GM19463 (cell line): ENCODE measurements around the gene LRRC1.
"Not testable (repeated sequence)": the region's sequence is repeated elsewhere in the genome, so short reads cannot be mapped to it uniquely, and the experiment has no call there.

Experiments used
- ATAC-seq: cut with Tn5 transposase; IDR thresholded peaks from one replicate; pipeline ENCODE4 v1.9.1; 2021; ENCODE audit warnings: mild to moderate bottlenecking, moderate library complexity; ENCODE audit not compliant: unreplicated experiment

The LRRC1 gene

DNA sequence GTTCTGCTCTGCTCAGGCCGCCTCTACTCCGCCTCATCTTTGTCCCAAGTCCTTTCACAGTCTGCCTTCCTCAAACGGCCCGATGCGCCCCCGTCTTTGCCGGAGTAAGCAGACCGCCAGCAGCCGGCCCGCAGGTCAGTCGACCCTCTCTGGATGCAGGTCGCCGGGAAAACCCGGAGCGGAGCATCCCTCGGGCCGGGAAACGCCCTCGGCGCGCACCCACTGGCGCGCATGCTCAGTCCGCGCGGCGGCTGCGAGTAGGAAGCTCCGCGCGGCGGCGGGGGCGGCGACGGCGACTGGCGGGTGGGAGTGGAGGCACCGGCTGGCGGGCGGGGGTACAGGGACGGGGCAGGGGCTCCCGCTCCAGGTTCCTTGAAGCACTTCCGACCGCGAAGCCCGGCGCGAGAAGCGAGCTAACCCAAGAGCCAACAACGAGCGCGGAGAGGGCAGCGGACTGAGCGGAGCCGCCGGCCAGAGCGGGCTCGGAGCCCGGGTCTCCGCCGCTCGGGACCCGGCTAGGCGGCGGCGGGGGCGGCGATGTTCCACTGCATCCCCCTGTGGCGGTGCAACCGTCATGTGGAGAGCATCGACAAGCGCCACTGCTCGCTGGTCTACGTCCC is at the start of gene LRRC1:
Gene LRRC1, plus strand, starts transcription at position 286 of the 620 bp plus-strand sequence. Its CDS starts 252 bp downstream, at position 538.
- peak; percentile 63 for ATAC-seq

DNA sequence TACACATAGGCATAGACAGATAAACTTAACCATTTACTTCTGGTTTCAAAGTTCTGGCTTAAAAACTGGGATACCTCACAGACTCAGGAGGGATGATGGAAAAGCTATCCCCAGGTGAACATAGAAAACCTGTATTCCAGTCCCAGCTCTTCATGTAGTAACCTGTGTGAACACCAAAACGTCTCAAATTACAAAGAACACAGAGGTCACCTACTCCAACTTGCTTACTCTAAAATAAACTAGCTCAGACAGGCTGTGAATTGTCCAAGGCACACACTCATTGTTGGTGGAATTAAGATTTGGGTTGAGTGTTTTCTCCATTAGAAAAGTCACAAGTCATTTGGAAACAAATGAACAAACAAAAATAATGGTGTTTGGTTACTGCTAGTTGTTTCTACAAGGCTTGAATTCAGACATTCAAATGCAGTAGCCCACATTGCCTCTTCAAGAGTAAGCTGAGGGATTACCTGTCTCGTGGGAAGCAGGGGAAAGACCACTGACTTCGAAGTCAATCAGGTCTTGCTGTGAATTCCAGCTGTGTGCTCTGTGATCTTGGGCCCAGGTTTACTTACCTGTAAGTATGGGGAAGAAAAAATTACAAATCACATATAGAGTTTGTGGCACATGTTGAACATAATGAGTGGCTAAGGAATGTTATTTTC is 48.2 kb upstream of the LRRC1 start:
- ATAC-seq, result no peak

DNA sequence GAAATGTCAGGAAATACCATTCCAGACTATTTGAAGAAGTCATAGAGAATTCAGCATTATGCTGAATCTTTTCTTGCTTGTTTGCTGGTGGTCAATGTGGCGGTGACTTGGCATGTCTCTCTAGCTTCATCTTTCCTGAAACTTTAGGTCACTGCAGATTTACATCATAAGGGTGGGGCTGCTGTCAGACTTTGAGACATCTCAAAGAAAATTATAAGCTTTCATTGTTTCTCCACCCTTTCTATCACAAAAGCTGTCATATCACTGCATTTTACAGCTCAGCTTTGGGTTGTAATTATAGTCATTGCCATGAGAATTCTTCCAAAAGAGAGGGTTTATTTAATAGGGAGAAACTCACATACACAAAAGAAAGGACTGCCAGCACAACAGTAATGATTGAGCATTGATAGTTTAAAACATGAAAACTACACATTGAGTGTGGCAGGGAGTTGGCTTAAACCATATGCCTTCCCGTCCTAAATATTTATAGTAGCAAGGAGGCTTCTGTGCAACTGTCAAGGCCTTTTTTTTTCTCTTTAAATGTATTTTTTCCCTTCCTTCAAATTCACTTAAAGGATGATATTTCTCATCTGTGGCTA is 44.7 kb upstream of the LRRC1 start:
- ATAC-seq, result no peak

DNA sequence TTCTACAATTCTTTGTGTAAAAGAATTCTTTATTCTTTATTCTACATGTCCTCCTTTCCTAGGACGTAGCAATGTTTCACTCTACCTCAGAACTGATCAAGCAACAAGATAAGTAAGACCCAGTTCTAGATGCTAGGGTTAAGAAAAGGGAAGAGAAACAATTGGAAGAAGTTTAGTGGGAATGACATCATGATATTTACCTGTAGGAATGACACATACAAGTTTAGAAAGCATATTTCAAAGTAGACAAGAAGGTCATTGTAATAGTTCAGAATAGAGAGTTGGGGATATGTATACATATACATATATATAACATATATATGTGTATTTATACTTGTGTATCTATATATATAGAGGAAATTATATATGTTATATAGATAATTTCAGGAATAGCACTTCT is 43.4 kb upstream of the LRRC1 start:
- ATAC-seq, result no peak

DNA sequence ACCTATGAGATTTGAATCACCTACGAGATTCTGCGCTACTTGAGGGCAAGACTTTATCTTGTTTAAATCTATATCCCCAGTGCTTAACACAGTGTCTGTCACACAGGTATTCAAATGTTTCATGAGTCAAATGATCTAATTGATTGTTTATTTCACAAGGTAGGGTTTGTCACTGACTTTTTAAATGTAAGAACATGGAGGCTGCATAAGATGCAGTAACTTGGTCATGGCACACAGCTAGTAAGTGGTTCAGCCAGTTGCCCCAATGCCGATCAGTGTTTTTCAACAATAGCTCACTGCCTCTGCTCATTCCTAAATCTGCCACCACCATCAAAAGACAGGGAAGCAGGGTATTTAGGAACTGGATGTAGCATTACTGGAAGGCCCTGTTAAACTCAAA is 42.4 kb upstream of the LRRC1 start:
- ATAC-seq, result no peak

DNA sequence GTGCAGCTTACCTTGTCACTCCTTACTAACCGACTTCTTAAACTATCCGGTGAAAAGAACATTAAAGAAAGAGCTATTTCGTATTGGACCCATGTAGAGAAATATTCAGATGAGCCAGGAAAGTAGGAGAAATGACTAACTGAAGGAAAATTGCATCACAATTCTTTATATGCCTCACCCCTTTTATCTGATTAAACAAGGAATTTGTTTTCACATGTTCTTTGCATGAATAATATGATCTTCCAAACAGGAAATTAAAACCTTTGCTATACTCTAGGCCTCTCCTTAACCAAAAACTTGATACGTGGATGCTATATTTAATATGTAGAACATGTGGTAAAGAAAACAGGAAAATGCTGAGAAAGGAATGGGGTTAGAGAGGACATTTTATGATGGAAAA is 41.9 kb upstream of the LRRC1 start:
- ATAC-seq, result no peak

DNA sequence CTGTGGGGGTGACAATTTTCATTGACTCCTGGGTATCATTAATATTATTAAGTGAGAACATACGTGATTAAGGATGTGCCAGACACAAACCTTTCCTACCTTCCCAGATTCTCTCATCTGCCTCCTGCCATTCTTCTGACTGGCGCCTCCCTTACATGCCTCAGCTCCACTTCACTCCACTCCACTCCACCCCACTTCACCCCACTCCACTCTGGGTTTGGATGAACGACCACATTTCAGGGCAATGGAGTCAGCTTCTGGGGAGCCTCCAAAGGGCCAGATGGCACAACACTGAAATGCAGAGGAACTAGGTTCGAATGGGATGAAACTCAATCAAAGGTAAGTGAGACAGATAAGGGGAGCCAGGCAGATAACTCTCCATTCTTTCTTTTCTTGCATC is 40.5 kb upstream of the LRRC1 start:
- ATAC-seq, result no peak

DNA sequence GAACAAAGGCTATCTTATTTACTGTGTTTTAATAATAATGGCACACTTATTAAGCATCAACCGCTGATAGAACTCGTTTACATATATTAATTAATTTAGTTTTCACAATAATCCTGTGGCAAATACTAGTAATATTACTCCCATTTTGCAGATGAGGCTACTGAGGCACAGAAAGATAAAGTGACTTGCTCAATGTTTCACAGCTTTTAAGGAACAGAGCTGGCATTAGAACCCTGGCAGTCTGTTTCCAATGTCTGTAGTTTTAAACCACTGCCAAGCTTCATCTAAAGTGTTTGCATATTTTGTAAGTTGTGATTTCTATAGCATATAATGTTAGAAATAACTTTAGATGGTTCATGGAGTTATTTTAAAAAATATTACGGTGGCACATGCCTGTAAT is 38.4 kb upstream of the LRRC1 start:
- ATAC-seq, result no peak

DNA sequence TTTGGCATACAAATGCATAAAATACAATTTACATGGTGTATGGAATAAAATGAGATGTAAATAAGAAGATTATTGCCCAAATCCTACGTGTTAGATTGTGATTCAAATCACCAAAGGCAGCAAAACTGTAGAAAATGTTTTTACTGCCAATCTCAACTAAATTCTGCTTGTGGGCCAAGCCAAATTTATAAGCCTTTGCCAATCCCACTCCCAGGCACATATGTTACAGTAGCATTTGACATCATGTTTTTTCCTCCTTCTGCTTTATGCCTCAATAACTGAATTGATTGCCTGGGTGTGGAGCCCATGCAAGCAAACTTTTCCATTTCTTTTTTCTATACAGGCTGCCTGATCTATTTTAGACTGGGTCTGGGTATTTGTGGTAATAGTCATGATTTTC is 36.3 kb upstream of the LRRC1 start:
- ATAC-seq, result no peak

DNA sequence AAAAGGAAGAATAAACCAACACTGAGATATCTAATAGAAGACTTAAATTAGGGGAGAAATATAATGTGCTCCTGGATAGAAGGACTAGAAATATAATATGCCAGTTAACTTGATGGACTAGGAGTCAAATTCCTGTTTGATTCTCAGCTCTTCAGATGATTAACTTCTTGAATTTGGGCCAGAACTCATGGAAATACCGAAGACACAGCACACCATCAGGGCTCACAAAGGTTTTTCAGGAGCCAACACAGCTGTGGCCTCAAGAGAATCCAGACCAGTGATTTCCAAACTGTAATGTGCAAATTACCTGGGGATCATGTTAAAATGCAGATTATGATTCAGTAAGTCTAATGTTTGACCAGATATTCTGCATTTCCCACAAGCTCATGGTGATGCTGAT is 33.8 kb upstream of the LRRC1 start:
- no peak for ATAC-seq

DNA sequence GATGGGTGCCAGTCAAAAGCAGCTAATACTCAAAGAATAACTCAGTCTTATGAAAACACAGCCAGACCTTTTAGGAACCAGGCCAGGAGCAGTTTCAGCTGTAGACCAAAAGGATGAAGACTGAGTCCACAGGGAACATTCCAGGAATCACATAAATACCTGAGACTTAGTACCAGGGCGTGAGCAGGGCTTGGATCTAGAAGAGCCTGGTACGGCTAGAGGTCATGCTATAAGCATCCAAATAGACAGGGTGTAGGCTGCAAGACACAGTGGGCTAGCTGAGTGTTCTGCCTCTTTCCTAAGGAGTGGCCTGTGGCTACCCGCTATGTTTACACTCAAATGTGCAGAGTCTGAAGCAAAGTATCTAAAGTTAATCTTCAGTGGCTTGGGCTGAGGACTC is 29.5 kb upstream of the LRRC1 start:
- ATAC-seq, result no peak

DNA sequence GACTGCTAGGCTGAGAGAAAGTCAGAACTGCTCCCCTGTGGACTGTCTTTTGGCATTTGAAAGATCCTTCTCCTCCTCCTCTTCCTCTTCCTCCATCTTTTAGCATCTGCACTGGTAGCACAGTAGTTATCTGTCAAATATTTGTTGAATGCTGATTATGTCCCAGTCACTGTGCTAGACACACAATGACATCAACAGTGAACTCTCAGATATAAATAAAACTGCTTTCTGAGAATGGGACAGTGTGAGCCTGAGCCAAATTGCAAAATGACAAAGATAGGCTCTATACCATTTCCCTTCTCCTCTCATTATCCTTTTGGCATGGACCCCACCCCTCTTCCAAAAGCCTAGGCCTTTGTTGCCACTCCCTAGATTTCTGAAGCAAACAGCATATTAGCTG is 27.9 kb upstream of the LRRC1 start:
- no peak for ATAC-seq

DNA sequence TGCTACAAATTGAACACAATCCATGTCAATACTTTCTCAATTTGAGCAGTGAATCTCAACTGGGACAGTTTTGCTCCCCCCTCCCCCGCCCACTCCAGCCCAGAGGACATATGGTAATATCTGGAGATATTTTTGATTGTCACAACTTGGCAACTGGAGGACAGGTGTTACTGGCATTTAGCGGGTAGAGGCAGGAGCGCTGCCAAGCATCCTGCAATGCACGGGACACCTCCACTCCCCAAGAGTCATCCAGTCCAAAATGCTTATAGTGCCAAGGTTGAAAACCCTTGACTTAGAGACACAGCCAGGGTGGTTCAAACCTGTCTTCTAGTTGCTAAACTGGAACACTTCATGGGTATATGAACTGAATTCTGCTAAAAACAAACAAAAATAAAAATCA is 26.9 kb upstream of the LRRC1 start:
- no peak for ATAC-seq

DNA sequence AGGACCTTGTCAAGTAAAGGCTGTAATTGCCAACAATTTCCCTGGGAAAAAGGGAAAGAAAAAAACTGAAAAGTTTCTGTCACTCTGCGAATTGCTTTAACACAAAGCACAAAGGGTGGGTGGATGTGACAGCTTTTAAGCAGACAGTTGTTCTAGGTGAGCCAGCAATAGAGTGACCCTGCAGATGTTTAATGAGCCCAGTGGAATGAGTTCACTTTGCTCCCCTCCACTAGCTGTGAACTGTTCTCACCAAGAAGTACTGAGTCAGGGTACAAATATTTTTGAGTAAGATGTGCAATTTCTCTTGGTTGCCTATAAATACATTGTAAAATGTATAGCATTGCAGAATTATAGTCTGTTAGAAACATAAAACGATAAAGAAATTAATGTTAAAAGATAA is 26.2 kb upstream of the LRRC1 start:
- ATAC-seq, result no peak

DNA sequence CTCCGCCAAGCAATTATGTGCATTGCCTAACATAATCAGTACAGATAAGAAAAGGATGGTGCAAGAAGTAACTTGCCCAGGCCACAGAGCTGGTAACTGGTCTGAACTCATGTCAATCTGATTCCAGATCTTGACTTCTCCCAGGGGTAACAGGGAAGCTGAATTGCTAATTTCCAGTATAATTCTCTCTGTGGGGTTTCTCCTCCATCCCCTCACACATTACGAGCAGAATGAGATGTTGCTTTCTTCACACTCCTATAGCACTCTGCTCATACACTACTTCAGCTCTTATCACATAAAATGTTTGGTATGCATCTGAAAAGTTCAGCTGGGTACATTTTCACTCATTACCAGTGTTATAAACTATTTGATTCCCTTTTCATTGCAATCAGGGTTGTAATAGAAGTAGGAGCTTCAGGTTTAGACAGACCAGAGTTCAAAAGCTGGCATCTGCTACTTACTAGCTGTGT is 24.0 kb upstream of the LRRC1 start:
- no peak for ATAC-seq

DNA sequence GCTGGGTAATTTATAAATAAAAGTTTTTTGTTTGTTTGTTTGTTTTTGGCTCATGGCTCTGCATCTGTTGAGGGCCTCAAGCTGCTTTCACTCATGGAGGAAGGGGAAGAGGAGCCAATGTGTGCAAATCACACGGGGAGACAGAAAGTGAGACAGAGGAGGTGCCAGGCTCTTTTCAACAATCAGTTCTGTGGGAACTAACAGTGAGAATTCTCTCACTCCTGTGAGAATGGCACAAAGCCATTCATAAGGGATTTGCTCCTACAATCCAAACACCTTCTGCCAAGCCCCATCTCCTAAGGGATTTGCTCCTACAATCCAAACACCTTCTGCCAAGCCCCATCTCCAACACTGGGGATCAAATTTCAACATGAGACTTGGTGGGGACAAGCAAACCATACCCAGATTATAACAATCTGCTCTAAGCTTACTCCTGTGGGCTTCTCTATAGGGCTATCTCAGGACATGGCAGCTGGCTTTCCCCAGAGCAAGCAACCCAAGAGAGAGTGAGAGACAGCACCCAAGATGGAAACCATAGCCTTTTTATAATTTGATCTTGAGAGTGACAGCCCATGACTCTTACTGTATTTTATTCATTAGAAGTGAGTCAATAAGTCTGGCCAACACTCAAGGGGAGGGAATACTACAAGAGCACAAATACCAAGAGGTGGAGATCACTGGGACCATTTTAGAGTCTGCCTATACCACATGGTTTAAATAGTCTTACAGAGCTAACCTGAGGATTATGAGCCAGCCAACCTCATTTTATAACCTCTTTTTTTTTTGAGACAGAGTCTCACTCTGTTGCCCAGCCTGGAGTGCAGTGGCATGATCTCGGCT is 22.8 kb upstream of the LRRC1 start:
- no peak for ATAC-seq

DNA sequence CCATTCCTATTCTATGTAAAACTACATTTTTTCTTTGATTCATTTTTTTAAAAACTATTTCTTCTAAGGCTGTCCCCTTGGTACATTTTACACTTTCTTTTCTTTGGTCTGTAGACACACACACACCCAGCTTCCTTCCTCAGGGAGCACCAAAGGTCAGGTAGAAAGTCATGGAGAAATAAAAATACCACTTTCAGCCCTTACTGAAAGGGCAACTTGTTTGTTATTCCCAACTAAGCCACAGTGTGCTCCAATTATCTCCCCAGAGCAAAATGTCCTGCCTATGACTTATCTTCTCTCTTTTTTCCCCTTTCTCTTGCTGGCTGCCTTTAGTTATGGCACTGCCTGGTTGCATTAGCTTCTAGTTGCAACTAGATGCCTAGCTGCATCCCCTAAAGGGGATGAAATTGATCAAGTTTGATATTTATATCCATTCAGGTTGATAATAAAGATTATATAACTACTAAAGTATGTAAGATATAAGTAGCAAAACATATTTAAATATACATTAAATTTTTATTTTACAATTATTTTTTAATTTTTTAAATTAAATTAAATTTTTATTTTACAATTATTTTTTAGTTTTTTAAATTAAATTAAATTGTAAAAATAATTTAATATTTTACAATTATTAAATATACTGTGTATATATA is 21.6 kb upstream of the LRRC1 start:
- ATAC-seq, result no peak

DNA sequence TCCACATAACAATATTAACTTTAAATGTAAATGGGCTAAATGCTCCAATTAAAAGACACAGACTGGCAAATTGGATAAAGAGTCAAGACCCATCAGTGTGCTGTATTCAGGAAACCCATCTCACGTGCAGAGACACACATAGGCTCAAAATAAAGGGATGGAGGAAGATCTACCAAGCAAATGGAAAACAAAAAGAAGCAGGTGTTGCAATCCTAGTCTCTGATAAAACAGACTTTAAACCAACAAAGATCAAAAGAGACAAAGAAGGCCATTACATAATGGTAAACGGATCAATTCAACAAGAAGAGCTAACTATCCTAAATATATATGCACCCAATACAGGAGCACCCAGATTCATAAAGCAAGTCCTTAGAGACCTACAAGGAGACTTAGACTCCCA is 18.7 kb upstream of the LRRC1 start:
- not testable (repeated sequence) for ATAC-seq

DNA sequence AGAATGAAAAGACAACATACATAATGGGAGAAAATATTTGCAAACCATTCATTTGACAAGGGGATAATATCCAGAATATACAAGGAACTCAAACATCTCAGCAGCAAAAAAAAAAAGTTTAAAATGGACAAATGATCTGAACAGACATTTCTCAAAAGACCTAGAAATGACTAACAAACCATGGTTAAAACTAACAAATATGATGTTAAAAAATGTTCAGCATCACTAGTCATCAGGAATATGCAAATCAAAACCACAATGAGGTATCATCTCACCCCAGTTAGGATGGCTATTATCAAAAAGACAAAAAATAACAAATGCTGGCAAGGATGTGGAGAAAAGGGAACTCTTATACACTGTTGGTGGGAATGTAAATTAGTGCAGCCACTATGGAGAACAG is 9.8 kb upstream of the LRRC1 start:
- ATAC-seq, result not testable (repeated sequence)

DNA sequence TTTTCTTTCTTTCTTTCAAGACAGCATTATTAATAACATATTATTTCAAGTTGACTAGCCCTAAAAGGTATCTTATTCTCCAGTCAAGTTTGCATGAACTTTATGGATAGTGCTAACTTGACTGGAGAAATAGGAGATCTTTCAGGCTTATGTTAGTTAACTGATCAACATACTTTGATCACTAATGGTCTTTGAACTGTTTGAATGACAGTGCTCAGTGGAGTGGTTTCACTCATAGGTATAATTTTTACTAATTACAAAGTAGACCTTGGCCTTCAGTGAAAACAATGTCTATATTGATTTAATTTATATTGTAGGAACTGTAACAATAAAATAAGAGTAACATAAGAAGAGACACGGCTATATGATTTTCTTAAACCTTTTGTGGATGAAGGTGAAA is 8.0 kb upstream of the LRRC1 start:
- no peak for ATAC-seq

DNA sequence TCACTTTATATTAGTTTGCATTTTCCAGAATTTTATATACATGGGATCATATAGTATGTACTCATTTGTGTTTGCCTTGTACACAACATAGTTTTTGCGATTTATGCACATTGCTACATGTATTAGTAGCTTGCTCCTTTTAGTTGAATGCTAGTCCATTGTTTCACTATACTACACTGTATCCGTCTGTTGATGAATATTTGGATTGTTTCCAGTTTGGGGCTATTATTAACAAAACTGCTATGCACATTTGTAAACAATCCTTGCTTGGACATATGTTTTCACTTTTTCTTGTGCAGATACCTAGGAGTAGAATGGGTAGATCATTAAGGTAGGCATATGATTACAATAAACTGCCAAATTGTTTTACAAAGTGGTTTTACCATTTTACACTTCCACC is 3.9 kb upstream of the LRRC1 start:
- no peak for ATAC-seq
